ENCODE data around the gene ZBTB17. TPM values are rescaled to one million over a fixed set of nuclear protein-coding genes. Genes with fewer than 3 reads are reported as not detected.
A peak's percentile ranks its signal among the peaks of the same experiment; 100 is the strongest.
"Not testable (repeated sequence)": the region's sequence is repeated elsewhere in the genome, so short reads cannot be mapped to it uniquely, and the experiment has no call there.

ZBTB17 gene
- total RNA-seq, 1 donor from 2014 or later = 38.5 TPM

- Histone ChIP-seq H3K27ac (no peak overlapping the region), H3K9me3 (no peaks in the 10 kb centered on the region), H3K36me3 (peaks cover 0 to 37% of the 10 kb centered on the region in 2 donors), H3K4me3 (no peak overlapping the region), H3K4me1 (peaks cover 22% of the 10 kb centered on the region), H3K27me3 (no peaks in the 10 kb centered on the region)
- no peak for DNase-seq (ENCODE audit: extremely low spot score in 2 of 2)
- TF ChIP-seq POLR2AphosphoS5 (IDR thresholded peaks at IDR 0.05; ENCODE audit: insufficient read depth in 1 of 2, low read depth in 1 of 2) = no peak
- TF ChIP-seq POLR2A (IDR thresholded peaks at IDR 0.05) = no peak
- TF ChIP-seq CTCF (IDR thresholded peaks at IDR 0.05) = no peak
- intact Hi-C loops (cut with DNase I) = no loop called here
Measured at GRCh38 chr1:15911141-15911540, 64.8 kb downstream of the ZBTB17 start.

- H3K4me3 ChIP-seq = no peak overlapping the region
- H3K27me3 ChIP-seq = no peaks in the 10 kb centered on the region
- peaks cover 0 to 33% of the 10 kb centered on the region in 2 donors for H3K36me3 ChIP-seq
- DNase-seq (ENCODE audit: extremely low spot score in 2 of 2) = no peak
- H3K27ac ChIP-seq = no peak overlapping the region
- intact Hi-C loops (cut with DNase I) = loop anchor here (10.0 kb wide), 1 partner anchor 94 kb away; no protein-coding TSS in a partner anchor
- H3K9me3 ChIP-seq = no peaks in the 10 kb centered on the region
- TF ChIP-seq POLR2A (IDR thresholded peaks at IDR 0.05) (no peak), POLR2AphosphoS5 (IDR thresholded peaks at IDR 0.05; ENCODE audit: insufficient read depth in 1 of 2, low read depth in 1 of 2) (no peak), CTCF (IDR thresholded peaks at IDR 0.05) (no peak)
- H3K4me1 ChIP-seq = peaks cover 25% of the 10 kb centered on the region
Measured at GRCh38 chr1:15908597-15908996, 67.3 kb downstream of the ZBTB17 start.

- no peak for TF ChIP-seq POLR2A (IDR thresholded peaks at IDR 0.05)
- peak in 1 of 2 donors; percentile 44 for TF ChIP-seq POLR2AphosphoS5 (IDR thresholded peaks at IDR 0.05; ENCODE audit: insufficient read depth in 1 of 2, low read depth in 1 of 2)
- TF ChIP-seq CTCF (IDR thresholded peaks at IDR 0.05) = no peak
- intact Hi-C loops (cut with DNase I) = loop anchor here (10.0 kb wide), 1 partner anchor 88 kb away; no protein-coding TSS in a partner anchor
- H3K9me3 ChIP-seq = no peaks in the 10 kb centered on the region
- no peaks in the 10 kb centered on the region for H3K36me3 ChIP-seq
- no peak overlapping the region for H3K27ac ChIP-seq
- H3K4me3 ChIP-seq = no peak overlapping the region
- peaks cover 46% of the 10 kb centered on the region for H3K4me1 ChIP-seq
- no peaks in the 10 kb centered on the region for H3K27me3 ChIP-seq
- no peak for DNase-seq (ENCODE audit: extremely low spot score in 2 of 2)
Measured at GRCh38 chr1:15902882-15903281, 73.0 kb downstream of the ZBTB17 start.

- Histone ChIP-seq H3K36me3 (no peaks in the 10 kb centered on the region), H3K4me1 (peaks cover 52% of the 10 kb centered on the region), H3K27me3 (no peaks in the 10 kb centered on the region), H3K9me3 (no peaks in the 10 kb centered on the region), H3K27ac (no peak overlapping the region), H3K4me3 (no peak overlapping the region)
- intact Hi-C loops (cut with DNase I) = loop anchor here (10.0 kb wide), 1 partner anchor 86 kb away; no protein-coding TSS in a partner anchor
- DNase-seq (ENCODE audit: extremely low spot score in 2 of 2) = no peak
- no peak for TF ChIP-seq CTCF (IDR thresholded peaks at IDR 0.05)
Measured at GRCh38 chr1:15900662-15901279, 75.1 kb downstream of the ZBTB17 start.

GRCh38 chr1:15899266-15899665, 76.6 kb downstream of the ZBTB17 start:
- TF ChIP-seq CTCF (IDR thresholded peaks at IDR 0.05) = no peak
- TF ChIP-seq POLR2A (IDR thresholded peaks at IDR 0.05) = no peak
- no peak for TF ChIP-seq POLR2AphosphoS5 (IDR thresholded peaks at IDR 0.05; ENCODE audit: insufficient read depth in 1 of 2, low read depth in 1 of 2)
- Histone ChIP-seq H3K27ac (no peak overlapping the region), H3K4me1 (peaks cover 52% of the 10 kb centered on the region), H3K9me3 (no peaks in the 10 kb centered on the region), H3K27me3 (no peaks in the 10 kb centered on the region), H3K4me3 (no peak overlapping the region), H3K36me3 (no peaks in the 10 kb centered on the region)
- no peak for DNase-seq (ENCODE audit: extremely low spot score in 2 of 2)
- intact Hi-C loops (cut with DNase I) = no loop called here

GRCh38 chr1:15896841-15897610, 78.9 kb downstream of the ZBTB17 start:
- intact Hi-C loops (cut with DNase I); H3K4me3 ChIP-seq; H3K27ac ChIP-seq; H3K9me3 ChIP-seq; H3K27me3 ChIP-seq; H3K36me3 ChIP-seq; DNase-seq (ENCODE audit: extremely low spot score in 2 of 2): not testable (repeated sequence)
- peaks cover 46% of the 10 kb centered on the region for H3K4me1 ChIP-seq
